Lower lobe of right lung (tissue), 2 donors: Measurements from ENCODE around the gene TRIM29. TPM values are rescaled to one million over a fixed set of nuclear protein-coding genes. Genes with fewer than 3 reads are reported as not detected.
A peak's percentile ranks its signal among the peaks of the same experiment; 100 is the strongest.

Source experiments
- ATAC-seq, 2 donors: fragments of 200-7000 bp; cut with Tn5 transposase; one replicate each; pipeline ENCODE4 v1.9.1; 2020 to 2022; ENCODE audit warnings: mild to moderate bottlenecking in 2 of 2, moderate library complexity in 2 of 2
- DNase-seq: peaks from one replicate; pipeline ENCODE4 v3.0.0-alpha.2; 2020
- H3K27ac ChIP-seq: fragments of 200-600 bp; one replicate; pipeline ENCODE4 v1.8.0; 2022
- H3K27me3 ChIP-seq: fragments of 200-600 bp; one replicate; pipeline ENCODE4 v1.8.0; 2022; ENCODE audit warnings: low read depth
- H3K36me3 ChIP-seq: fragments of 200-600 bp; one replicate; pipeline ENCODE4 v1.8.0; 2022; ENCODE audit warnings: mild to moderate bottlenecking
- H3K4me1 ChIP-seq: fragments of 200-600 bp; one replicate; pipeline ENCODE4 v1.8.0; 2022
- H3K4me3 ChIP-seq: fragments of 200-600 bp; one replicate; pipeline ENCODE4 v1.8.0; 2022; ENCODE audit warnings: mild to moderate bottlenecking
- H3K9me3 ChIP-seq: fragments of 200-600 bp; one replicate; pipeline ENCODE4 v1.8.0; 2022
- CTCF ChIP-seq: fragments of 200-600 bp; IDR thresholded peaks from one replicate; pipeline ENCODE4 v1.8.0; 2022; ENCODE audit warnings: antibody characterized with exemption, mild to moderate bottlenecking
- intact Hi-C: fragments of 100-400 bp; cut with DNase I; formaldehyde crosslinking; loops from one replicate; pipeline ENCODE4 v1.11.0; 2022
- total RNA-seq: library from RNA; stranded (reverse); fragmentation: NEBNext Ultra II Directional; extraction: Animal tissue kit (Norgen Biotek cat#: 25700); gene quantifications from one replicate; pipeline ENCODE4 v1.2.1, GENCODE V29; 2021
- donor health status: DM: no; HTN: yes; CAD: no; lungs with severe emphysema.

Gene TRIM29
- total RNA-seq, 1 donor from 2014 or later = 8.3 TPM

DNA sequence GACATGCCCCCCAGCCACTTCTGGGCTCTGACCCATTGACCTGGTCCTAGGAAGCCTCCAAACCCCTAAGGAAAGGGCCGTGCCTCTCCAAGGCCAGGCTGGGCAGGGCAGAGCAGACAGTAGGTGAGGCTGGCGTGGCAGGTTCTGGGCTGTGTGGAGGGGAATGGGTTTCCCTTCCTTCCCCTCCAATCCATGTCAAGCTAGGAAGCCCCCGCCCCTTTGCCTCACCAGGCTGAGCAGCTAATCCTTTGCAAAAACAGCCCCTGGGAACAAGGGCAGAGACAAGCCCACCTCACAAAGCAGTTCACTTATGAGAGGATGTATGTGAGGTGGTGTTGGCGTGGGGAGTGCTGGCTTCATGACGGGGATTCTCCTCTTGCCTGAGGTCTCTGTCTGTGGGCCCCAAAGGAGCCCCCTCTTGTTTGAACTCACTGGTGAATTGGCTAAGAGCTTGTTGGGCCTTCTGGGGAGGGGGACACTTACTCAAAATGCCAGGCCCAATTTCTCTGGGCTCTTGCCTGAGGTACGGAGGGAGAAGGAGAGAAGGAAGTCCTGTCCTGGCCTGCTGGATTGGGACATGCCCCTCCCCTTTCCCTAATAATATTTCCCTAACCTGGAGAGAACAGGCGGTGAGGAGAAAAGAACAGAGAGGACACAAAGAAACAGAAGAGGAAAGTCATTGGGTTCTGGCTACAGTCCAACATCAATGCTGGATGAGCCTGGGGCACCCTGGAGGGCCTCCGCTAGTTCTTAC lies 1.6 kb upstream of the TRIM29 start:
- no peak for TF ChIP-seq CTCF
- ATAC-seq (no peak), DNase-seq (peak; percentile 11)
- Histone ChIP-seq H3K4me1 (no peaks in the 10 kb centered on the region), H3K9me3 (no peaks in the 10 kb centered on the region), H3K36me3 (no peaks in the 10 kb centered on the region), H3K4me3 (no peak overlapping the region), H3K27me3 (no peaks in the 10 kb centered on the region), H3K27ac (no peak overlapping the region)
- intact Hi-C loops = no loop called here

GRCh38 chr11:120137187-120137610 lies 714 bp downstream of the TRIM29 start:
- no peak for TF ChIP-seq CTCF
- DNase-seq = peak; percentile 47
- H3K27me3 ChIP-seq = no peaks in the 10 kb centered on the region
- no peak overlapping the region for H3K4me3 ChIP-seq
- no peaks in the 10 kb centered on the region for H3K4me1 ChIP-seq
- no peak overlapping the region for H3K27ac ChIP-seq
- intact Hi-C loops = no loop called here
- H3K9me3 ChIP-seq = no peaks in the 10 kb centered on the region
- ATAC-seq = no peak
- H3K36me3 ChIP-seq = no peaks in the 10 kb centered on the region

DNA sequence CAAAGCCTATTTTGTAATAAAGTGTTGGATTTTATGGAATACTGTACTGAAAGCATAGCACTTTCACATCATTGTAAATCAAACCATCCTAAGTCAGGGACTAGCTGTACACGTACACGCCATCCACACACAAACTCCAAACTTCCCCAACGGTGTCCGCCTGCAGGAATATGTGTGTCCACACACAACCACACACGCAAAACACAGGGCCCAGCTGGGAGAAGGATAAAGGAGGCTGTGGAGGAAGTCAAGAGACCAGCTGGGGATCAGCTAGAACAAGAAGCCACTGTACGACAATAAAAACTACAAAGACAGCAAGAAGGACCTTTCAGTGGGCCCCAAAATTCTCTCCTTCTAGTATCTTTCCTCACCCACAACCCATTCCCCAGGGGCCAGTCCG lies 1.6 kb downstream of the TRIM29 start:
- Histone ChIP-seq H3K27me3 (no peaks in the 10 kb centered on the region), H3K36me3 (no peaks in the 10 kb centered on the region), H3K4me1 (no peaks in the 10 kb centered on the region), H3K27ac (no peak overlapping the region), H3K4me3 (no peak overlapping the region), H3K9me3 (no peaks in the 10 kb centered on the region)
- TF ChIP-seq CTCF = no peak
- intact Hi-C loops = no loop called here
- ATAC-seq = no peak
- peak; percentile 11 for DNase-seq

DNA sequence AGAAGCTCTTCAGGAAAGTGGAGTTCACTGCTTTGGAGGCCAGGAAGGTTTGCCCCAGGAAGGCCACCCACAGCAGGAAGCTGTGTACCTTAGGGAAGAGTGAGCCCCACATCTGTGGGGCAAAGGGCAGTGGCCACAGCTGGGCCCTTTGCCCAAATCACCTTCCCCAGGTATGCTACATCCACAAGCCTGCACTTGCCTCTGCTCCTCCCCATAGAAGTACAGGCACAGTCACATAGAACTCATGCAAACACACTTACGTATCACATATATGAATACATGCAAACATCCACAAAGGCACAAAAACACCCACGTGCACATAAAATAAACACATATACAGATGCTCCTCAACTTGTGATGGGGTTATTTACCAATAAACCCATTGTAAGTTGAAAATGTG lies 2.1 kb downstream of the TRIM29 start:
- no peaks in the 10 kb centered on the region for H3K9me3 ChIP-seq
- DNase-seq (peak; percentile 8), ATAC-seq (no peak)
- H3K4me3 ChIP-seq = no peak overlapping the region
- H3K27me3 ChIP-seq = no peaks in the 10 kb centered on the region
- intact Hi-C loops = no loop called here
- TF ChIP-seq CTCF = no peak
- no peaks in the 10 kb centered on the region for H3K36me3 ChIP-seq
- H3K27ac ChIP-seq = no peak overlapping the region
- no peaks in the 10 kb centered on the region for H3K4me1 ChIP-seq

DNA sequence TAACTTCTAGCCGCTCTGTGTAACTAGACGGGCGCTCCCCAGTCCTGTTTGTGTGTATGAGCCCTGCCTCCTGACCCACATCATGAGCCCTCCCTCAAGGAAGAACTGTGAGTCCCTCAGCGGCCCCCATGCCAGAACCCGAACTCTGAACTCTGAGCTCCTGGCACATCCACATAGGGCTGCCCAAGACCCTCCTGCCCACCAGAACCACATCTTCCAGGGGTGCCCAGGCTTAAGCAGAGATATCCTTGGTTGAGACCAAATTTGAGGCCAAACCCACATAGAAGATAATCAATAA lies 3.0 kb downstream of the TRIM29 start:
- Histone ChIP-seq H3K9me3 (no peaks in the 10 kb centered on the region), H3K27ac (no peak overlapping the region), H3K4me1 (no peaks in the 10 kb centered on the region), H3K27me3 (no peaks in the 10 kb centered on the region), H3K4me3 (no peak overlapping the region), H3K36me3 (no peaks in the 10 kb centered on the region)
- ATAC-seq = no peak
- intact Hi-C loops = no loop called here
- peak; percentile 21 for DNase-seq
- no peak for TF ChIP-seq CTCF
